Lung (tissue), 12 donors: ENCODE results near the gene SNED1. TPM values are rescaled to one million over a fixed set of nuclear protein-coding genes. Genes with fewer than 3 reads are reported as not detected.

Experiments used
- ATAC-seq: fragments of 200-7000 bp; cut with Tn5 transposase; one replicate; pipeline ENCODE4 v1.9.1; 2020; ENCODE audit warnings: moderate number of reproducible peaks; ENCODE audit not compliant: insufficient read depth, low FRiP score
- DNase-seq, 3 donors: peaks; one replicate each; pipeline ENCODE4 v3.0.0-alpha.2; 2013 to 2017
- H3K27ac ChIP-seq, 2 donors: one replicate each; pipeline ENCODE4 v1.5.1; 2013; ENCODE audit warnings: mild to moderate bottlenecking in 2 of 2, moderate library complexity in 2 of 2, control low read depth in 1 of 2, inconsistent platforms in 1 of 2, low read depth in 1 of 2, low read length in 1 of 2
- H3K27me3 ChIP-seq, 3 donors: one replicate each; pipeline ENCODE4 v1.5.1; 2013; ENCODE audit warnings: low read length in 2 of 3; ENCODE audit not compliant: control insufficient read depth in 3 of 3, insufficient read depth in 3 of 3
- H3K36me3 ChIP-seq, 4 donors: one replicate each; pipeline ENCODE4 v1.5.1; 2013; ENCODE audit warnings: low read length in 4 of 4, mild to moderate bottlenecking in 1 of 4, moderate library complexity in 1 of 4; ENCODE audit not compliant: control insufficient read depth in 4 of 4, insufficient read depth in 4 of 4
- H3K4me1 ChIP-seq, 5 donors: one replicate each; pipeline ENCODE4 v1.5.1; 2013; ENCODE audit warnings: low read length in 5 of 5, mild to moderate bottlenecking in 2 of 5, moderate library complexity in 1 of 5; ENCODE audit not compliant: control insufficient read depth in 5 of 5, insufficient read depth in 5 of 5
- H3K4me3 ChIP-seq: one replicate; pipeline ENCODE4 v1.5.1; 2013; ENCODE audit warnings: mild to moderate bottlenecking, control low read depth, moderate library complexity
- H3K9ac ChIP-seq, 2 donors: one replicate each; pipeline ENCODE4 v1.5.1; 2013; ENCODE audit warnings: low read length in 2 of 2, control low read depth in 1 of 2; ENCODE audit not compliant: insufficient read depth in 1 of 2
- H3K9me3 ChIP-seq, 4 donors: one replicate each; pipeline ENCODE4 v1.5.1; 2013; ENCODE audit warnings: low read length in 3 of 4, mild to moderate bottlenecking in 1 of 4, moderate library complexity in 1 of 4; ENCODE audit not compliant: control insufficient read depth in 4 of 4, insufficient read depth in 3 of 4
- WGBS, 2 donors: extraction: QIAGEN DNeasy Blood & Tissue Kit; methylation state at CpG; one replicate each; pipeline ENCODE4 v1.1.7; 2013; 5-methylcytosine and 5-hydroxymethylcytosine counted together
- polyA plus RNA-seq, 2 donors: library from polyadenylated mRNA; stranded (reverse); fragments of 200-250 nt; gene quantifications; one replicate each; pipeline ENCODE4 v1.2.1, GENCODE V29; 2013
- total RNA-seq, 2 donors: library from RNA; depleted of rRNA in 1 of 2; stranded (reverse); fragments of >200 nt in 1 of 2; gene quantifications; one replicate each; pipeline ENCODE4 v1.2.1, GENCODE V29; 2014 to 2021
- TF ChIP-seq, protein P1 (sequence below): IDR thresholded peaks from 2 replicates; pipeline ENCODE4 v1.5.1; 2012; ENCODE audit warnings: mild to moderate bottlenecking; ENCODE audit errors: control extremely low read depth, extremely low read depth
- donor health status: control.
- donor health status: control.
- donor health status: Bipolar disorder and iron deficiency.
- donor health status: healthy.
- donor health status: DM: yes; HTN: yes; CAD: no.

Gene SNED1
- total and polyA plus RNA-seq, 4 donors, result 5.9 to 74.6 (median 34.7) TPM

DNA sequence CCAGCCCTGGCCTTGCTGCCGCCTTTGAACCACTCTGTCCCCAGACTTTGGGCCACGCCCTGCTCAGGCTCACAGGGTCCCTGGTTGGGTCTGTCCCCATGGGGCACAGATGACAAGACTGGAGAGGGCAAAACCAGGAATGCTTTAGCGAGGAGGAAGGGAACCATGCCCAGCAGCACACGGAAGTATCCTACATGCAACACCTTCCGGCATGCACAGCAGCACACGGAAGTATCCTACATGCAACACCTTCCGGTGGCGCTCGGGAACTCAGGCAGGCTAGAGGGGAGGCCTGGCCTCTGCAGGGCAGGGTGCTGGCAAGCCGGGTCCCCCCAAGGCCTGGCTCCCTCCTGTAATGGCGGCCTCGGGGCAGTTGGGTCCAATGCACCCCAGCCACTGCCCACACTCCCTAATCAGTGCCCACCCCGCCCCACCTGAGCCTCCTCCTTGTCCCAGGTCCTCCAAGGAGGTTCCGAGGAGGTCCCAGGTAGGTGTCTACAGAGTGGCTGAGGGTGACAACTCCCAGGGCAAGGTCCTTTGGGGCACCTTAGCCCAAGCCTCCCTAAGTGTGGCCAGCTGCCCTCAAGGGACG lies 33.6 kb upstream of the SNED1 start:
- WGBS, 2 donors, result 86 to 89% methylated on average over 15 of the region's 15 CpGs
- Histone ChIP-seq H3K9ac (no peak overlapping the region), H3K4me3 (no peak overlapping the region), H3K36me3 (no peaks in the 10 kb centered on the region), H3K27ac (peak overlapping the region in 1 of 2 donors; percentile 7), H3K27me3 (no peaks in the 10 kb centered on the region), H3K9me3 (peaks cover 0 to 3% (median 0%) of the 10 kb centered on the region in 4 donors), H3K4me1 (peaks cover 0 to 59% (median 24%) of the 10 kb centered on the region in 5 donors)
- TF ChIP-seq, protein P1, sequence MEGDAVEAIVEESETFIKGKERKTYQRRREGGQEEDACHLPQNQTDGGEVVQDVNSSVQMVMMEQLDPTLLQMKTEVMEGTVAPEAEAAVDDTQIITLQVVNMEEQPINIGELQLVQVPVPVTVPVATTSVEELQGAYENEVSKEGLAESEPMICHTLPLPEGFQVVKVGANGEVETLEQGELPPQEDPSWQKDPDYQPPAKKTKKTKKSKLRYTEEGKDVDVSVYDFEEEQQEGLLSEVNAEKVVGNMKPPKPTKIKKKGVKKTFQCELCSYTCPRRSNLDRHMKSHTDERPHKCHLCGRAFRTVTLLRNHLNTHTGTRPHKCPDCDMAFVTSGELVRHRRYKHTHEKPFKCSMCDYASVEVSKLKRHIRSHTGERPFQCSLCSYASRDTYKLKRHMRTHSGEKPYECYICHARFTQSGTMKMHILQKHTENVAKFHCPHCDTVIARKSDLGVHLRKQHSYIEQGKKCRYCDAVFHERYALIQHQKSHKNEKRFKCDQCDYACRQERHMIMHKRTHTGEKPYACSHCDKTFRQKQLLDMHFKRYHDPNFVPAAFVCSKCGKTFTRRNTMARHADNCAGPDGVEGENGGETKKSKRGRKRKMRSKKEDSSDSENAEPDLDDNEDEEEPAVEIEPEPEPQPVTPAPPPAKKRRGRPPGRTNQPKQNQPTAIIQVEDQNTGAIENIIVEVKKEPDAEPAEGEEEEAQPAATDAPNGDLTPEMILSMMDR, result no peak
- DNase-seq, result peak in 1 of 3 donors; percentile 11
- no peak for ATAC-seq

DNA sequence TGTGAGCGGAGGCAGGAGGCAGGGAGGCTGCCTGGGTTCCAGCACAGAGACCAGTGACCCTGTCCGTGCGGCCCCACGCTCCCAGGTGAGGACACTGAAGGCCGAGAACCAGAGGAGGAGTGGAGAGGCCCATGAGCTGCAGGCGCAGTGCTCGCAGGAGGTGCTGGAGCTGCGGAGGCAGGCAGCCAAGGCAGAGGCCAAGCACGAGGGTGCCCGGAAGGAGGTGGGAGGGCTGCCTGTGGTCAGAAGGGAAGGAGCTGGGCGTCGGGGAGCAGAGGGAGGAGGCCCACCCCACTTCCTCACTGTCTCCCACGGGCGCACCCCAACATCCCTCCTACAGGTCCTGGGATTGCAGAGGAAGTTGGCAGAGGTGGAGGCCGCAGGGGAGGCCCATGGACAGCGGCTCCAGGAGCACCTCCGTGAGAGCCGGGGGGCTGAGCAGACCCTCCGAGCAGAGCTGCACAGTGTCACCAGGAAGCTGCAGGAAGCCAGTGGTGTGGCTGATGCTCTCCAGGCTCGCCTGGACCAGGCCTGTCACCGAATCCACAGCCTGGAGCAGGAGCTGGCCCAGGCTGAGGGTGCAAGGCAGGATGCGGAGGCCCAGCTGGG lies 33.0 kb upstream of the SNED1 start:
- no peak overlapping the region for H3K9ac ChIP-seq
- no peak for ATAC-seq
- H3K9me3 ChIP-seq, result peaks cover 0 to 3% (median 0%) of the 10 kb centered on the region in 4 donors
- H3K36me3 ChIP-seq, result no peaks in the 10 kb centered on the region
- peak; percentile 52 to 72 (median 55) for DNase-seq
- TF ChIP-seq, protein P1, result no peak
- H3K27ac ChIP-seq, result peak overlapping the region in 1 of 2 donors; percentile 7
- 54 to 58% methylated on average over 20 to 22 of the region's 22 CpGs for WGBS, 2 donors
- H3K27me3 ChIP-seq, result no peaks in the 10 kb centered on the region
- H3K4me1 ChIP-seq, result peaks cover 0 to 53% (median 18%) of the 10 kb centered on the region in 5 donors
- no peak overlapping the region for H3K4me3 ChIP-seq

DNA sequence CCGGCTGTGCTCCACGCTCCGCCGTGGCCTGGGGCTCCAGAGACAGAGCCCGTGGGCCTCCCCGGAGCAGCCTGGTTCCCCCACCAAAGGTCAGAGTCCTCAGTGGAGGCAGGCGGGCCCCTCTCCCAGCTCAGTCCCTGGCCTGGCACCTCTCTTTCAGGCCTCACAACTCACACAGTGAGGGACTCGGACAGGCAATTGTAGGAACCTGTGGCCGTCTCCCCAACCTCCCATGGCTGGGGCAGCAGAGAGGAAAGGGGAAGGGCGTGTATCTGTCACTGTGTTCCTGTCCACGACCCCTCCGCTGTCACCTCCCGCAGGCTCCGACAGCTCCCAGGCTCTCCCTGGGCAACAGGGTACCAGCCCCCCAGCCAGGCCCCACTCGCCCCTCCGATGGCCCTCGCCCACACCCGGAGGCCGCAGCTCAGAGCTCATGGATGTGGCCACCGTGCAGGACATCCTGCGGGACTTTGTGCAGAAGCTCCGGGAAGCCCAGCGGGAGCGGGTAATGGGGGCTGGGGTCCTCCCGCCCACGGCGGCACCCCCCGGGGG lies 32.4 kb upstream of the SNED1 start:
- no peak overlapping the region for H3K9ac ChIP-seq
- no peak for DNase-seq
- TF ChIP-seq, protein P1, result no peak
- peaks cover 0 to 3% (median 0%) of the 10 kb centered on the region in 4 donors for H3K9me3 ChIP-seq
- H3K27me3 ChIP-seq, result no peaks in the 10 kb centered on the region
- WGBS, 2 donors, result 75 to 77% methylated on average over 28 of the region's 28 CpGs
- no peak for ATAC-seq
- H3K36me3 ChIP-seq, result no peaks in the 10 kb centered on the region
- no peak overlapping the region for H3K4me3 ChIP-seq
- peak overlapping the region in 1 of 2 donors; percentile 6 for H3K27ac ChIP-seq
- H3K4me1 ChIP-seq, result peaks cover 0 to 50% (median 15%) of the 10 kb centered on the region in 5 donors
